GM23338 (cell line): ENCODE data around the gene NEK3. TPM values are rescaled to one million over a fixed set of nuclear protein-coding genes. Genes with fewer than 3 reads are reported as not detected.
"Not testable (repeated sequence)": the region's sequence is repeated elsewhere in the genome, so short reads cannot be mapped to it uniquely, and the experiment has no call there.

Experiments
- ATAC-seq: fragments of 200-7000 bp; cut with Tn5 transposase; 3 replicates; pipeline ENCODE4 v1.9.1; 2020
- DNase-seq: peaks from one replicate; pipeline ENCODE4 v3.0.0-alpha.2; 2015; ENCODE audit warnings: low spot score
- H2AFZ ChIP-seq: fragments of 200-600 bp; sonication (generic); 2 replicates; pipeline ENCODE4 v1.8.0; 2016; ENCODE audit warnings: antibody characterized with exemption, mild to moderate bottlenecking, moderate library complexity
- H3F3A ChIP-seq: fragments of 200-600 bp; sonication (generic); replicated peaks from 2 replicates; pipeline ENCODE4 v1.8.0; 2017; ENCODE audit warnings: antibody characterized with exemption, mixed run types, low read depth
- H3K27ac ChIP-seq: fragments of 200-600 bp; sonication (generic); 2 replicates; pipeline ENCODE4 v1.6.1; 2016; ENCODE audit warnings: low read depth
- H3K27me3 ChIP-seq: fragments of 200-600 bp; sonication (generic); 2 replicates; pipeline ENCODE4 v1.8.0; 2016; ENCODE audit warnings: mild to moderate bottlenecking, mixed run types, moderate library complexity; ENCODE audit not compliant: insufficient read depth
- H3K36me3 ChIP-seq: fragments of 200-600 bp; sonication (generic); 2 replicates; pipeline ENCODE4 v1.8.0; 2016; ENCODE audit warnings: mild to moderate bottlenecking; ENCODE audit not compliant: insufficient read depth
- H3K4me1 ChIP-seq: fragments of 200-600 bp; sonication (generic); 2 replicates; pipeline ENCODE4 v1.8.0; 2016; ENCODE audit warnings: mild to moderate bottlenecking, moderate library complexity; ENCODE audit not compliant: insufficient read depth
- H3K4me2 ChIP-seq: fragments of 200-600 bp; sonication (generic); 2 replicates; pipeline ENCODE4 v1.7.1; 2017; ENCODE audit warnings: mixed run types
- H3K4me3 ChIP-seq: fragments of 200-600 bp; sonication (generic); 2 replicates; pipeline ENCODE4 v1.6.1; 2016; ENCODE audit warnings: mixed run types
- H3K79me2 ChIP-seq: fragments of 200-600 bp; sonication (generic); replicated peaks from 2 replicates; pipeline ENCODE4 v1.8.0; 2017; ENCODE audit warnings: mild to moderate bottlenecking; ENCODE audit not compliant: insufficient read depth
- H3K9me2 ChIP-seq: fragments of 200-600 bp; sonication (generic); 2 replicates; pipeline ENCODE4 v1.8.0; 2017; ENCODE audit not compliant: insufficient read depth
- H4K20me1 ChIP-seq: fragments of 200-600 bp; sonication (generic); replicated peaks from 2 replicates; pipeline ENCODE4 v1.8.0; 2017; ENCODE audit warnings: mild to moderate bottlenecking; ENCODE audit not compliant: insufficient read depth
- H3K27ac Mint-ChIP-seq: 2 replicates; pipeline ENCODE4 v1.8.0; 2020; ENCODE audit warnings: inconsistent platforms, mild to moderate bottlenecking, moderate library complexity, mixed read lengths
- H3K27me3 Mint-ChIP-seq: 3 replicates; pipeline ENCODE4 v1.8.0; 2022; ENCODE audit warnings: low read depth, mild to moderate bottlenecking, moderate library complexity, mixed read lengths, inconsistent platforms; ENCODE audit not compliant: insufficient read depth, poor library complexity
- H3K36me3 Mint-ChIP-seq: 3 replicates; pipeline ENCODE4 v1.8.0; 2021; ENCODE audit warnings: low read depth, mild to moderate bottlenecking, inconsistent platforms, moderate library complexity, mixed read lengths
- H3K4me1 Mint-ChIP-seq: 3 replicates; pipeline ENCODE4 v1.8.0; 2020; ENCODE audit warnings: mild to moderate bottlenecking, inconsistent platforms, mixed read lengths
- H3K4me3 Mint-ChIP-seq: 3 replicates; pipeline ENCODE4 v1.8.0; 2021; ENCODE audit warnings: moderate library complexity, mild to moderate bottlenecking, inconsistent platforms, mixed read lengths
- H3K9me3 Mint-ChIP-seq: 3 replicates; pipeline ENCODE4 v1.8.0; 2020; ENCODE audit warnings: moderate library complexity, mild to moderate bottlenecking, inconsistent platforms, mixed read lengths
- CREB1 ChIP-seq: fragments of 250-450 bp; sonication (Bioruptor Pico); IDR thresholded peaks from 2 replicates; pipeline ENCODE4 v1.5.0; 2020; ENCODE audit warnings: low read depth, mild to moderate bottlenecking, moderate library complexity
- CTCF ChIP-seq, 2 experiments: fragments of 200-600 bp in 1 of 2; sonication (generic) in 1 of 2; conservative IDR thresholded peaks; 2 replicates each; pipeline versions ENCODE4 v1.5.1 to v1.6.1; 2016 to 2017; ENCODE audit warnings: antibody characterized with exemption in 2 of 2, low read depth in 2 of 2, mild to moderate bottlenecking in 2 of 2, moderate library complexity in 1 of 2
- JUNB ChIP-seq: IDR thresholded peaks from one replicate; pipeline ENCODE4 v1.6.1; 2016; ENCODE audit warnings: antibody characterized with exemption; ENCODE audit not compliant: unreplicated experiment
- NANOG ChIP-seq: IDR thresholded peaks from 2 replicates; pipeline ENCODE4 v1.6.1; 2016; ENCODE audit warnings: antibody characterized with exemption, borderline replicate concordance
- POLR2AphosphoS5 ChIP-seq: IDR thresholded peaks from 2 replicates; pipeline ENCODE4 v1.6.1; 2016; ENCODE audit warnings: antibody characterized with exemption, low read depth
- REST ChIP-seq: IDR thresholded peaks from one replicate; pipeline ENCODE4 v1.6.1; 2018; ENCODE audit warnings: antibody characterized with exemption; ENCODE audit not compliant: unreplicated experiment
- STAT1 ChIP-seq: IDR thresholded peaks from one replicate; pipeline ENCODE4 v1.6.1; 2016; ENCODE audit warnings: antibody characterized with exemption; ENCODE audit not compliant: unreplicated experiment
- ZNF114 ChIP-seq: fragments of 250-450 bp; sonication (Bioruptor Pico); IDR thresholded peaks from 2 replicates; pipeline ENCODE4 v1.5.0; 2020; ENCODE audit warnings: mild to moderate bottlenecking, moderate library complexity
- polyA plus RNA-seq: library from polyadenylated mRNA; unstranded; fragments of >200 nt; fragmentation: Nextera tagmentation; extraction: Ambion mirVana; gene quantifications from 2 replicates; pipeline ENCODE4 v1.2.1, GENCODE V29; 2016
- total RNA-seq: library from RNA; depleted of rRNA; stranded (reverse); fragments of >200 nt; shearing (Covaris generic); gene quantifications from 2 replicates; pipeline ENCODE4 v1.2.3, GENCODE V29; 2014
- TF ChIP-seq, protein P1 (sequence below): fragments of 250-450 bp; sonication (Bioruptor Pico); IDR thresholded peaks from 2 replicates; pipeline ENCODE4 v1.5.0; 2020; ENCODE audit warnings: mild to moderate bottlenecking, moderate library complexity

Gene NEK3
- total and polyA plus RNA-seq, 2 experiments from 2014 or later: 26.7 to 26.8 TPM

- not testable (repeated sequence) for H3K4me1 ChIP-seq, H3K4me1 Mint-ChIP-seq, H3K9me3 Mint-ChIP-seq, H3K9me2 ChIP-seq, H4K20me1 ChIP-seq, H3K27ac ChIP-seq, H3K27me3 Mint-ChIP-seq, DNase-seq, H3F3A ChIP-seq, H3K27me3 ChIP-seq, H3K4me3 Mint-ChIP-seq, H3K4me3 ChIP-seq, H2AFZ ChIP-seq, H3K79me2 ChIP-seq, H3K4me2 ChIP-seq, H3K27ac Mint-ChIP-seq, ATAC-seq
- H3K36me3 Mint-ChIP-seq: peaks cover 12% of the 10 kb centered on the region
- H3K36me3 ChIP-seq: peaks cover 13% of the 10 kb centered on the region
Measured at GRCh38 chr13:52163878-52164277, 4.5 kb upstream of the NEK3 start.

DNA sequence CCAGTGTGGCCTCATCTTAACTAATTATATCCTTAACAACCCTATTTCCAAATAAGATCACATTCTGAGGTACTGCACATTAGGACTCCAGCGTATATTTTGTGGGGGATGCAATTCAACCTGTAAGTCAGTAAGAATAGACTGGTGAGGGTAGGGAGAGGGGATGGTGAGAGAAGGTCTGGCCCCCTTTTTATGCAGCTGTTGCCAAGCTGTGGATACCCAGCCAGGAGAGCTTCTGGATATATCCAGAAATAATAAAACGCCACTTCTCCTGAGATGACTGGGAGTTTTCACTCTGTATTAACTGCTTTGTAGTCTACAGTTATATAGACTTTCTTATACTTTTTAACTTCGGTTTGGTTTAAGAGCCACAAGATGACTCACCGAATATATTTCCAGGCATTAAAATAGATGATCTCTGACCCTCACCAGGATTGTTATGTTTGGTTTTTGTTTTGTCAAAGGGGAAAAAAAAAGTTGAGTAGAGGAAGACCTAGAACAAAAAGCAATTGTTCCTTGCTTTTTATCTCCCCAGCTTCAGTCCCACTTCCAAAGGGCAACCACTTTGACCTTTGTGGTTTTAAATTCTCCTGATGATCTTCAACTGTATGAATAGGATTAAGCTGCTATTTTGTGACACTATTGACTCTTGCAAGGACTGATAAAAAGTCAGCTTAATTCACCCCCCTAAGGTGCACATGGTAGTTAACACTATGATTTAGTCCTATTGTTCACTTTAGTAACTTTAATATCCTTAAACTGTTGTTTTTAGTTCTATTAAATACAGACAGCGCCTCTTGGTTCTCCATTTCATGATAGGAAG lies 3.1 kb upstream of the NEK3 start:
- Histone ChIP-seq H3K79me2 (peaks cover 3% of the 10 kb centered on the region; the same call in 1 of the 2 replicates), H4K20me1 (no peaks in the 10 kb centered on the region), H2AFZ (no peak overlapping the region), H3K9me2 (no peaks in the 10 kb centered on the region), H3K36me3 (0 out of 2 replicates have a peak, but pooled peaks cover 6% of the 10 kb centered on the region), H3K4me2 (no peak overlapping the region), H3F3A (no peaks in the 10 kb centered on the region), H3K4me1 (peaks cover 12% of the 10 kb centered on the region), H3K27me3 (peaks cover 7% of the 10 kb centered on the region), H3K4me3 (no peak overlapping the region), H3K27ac (no peak overlapping the region)
- Mint-ChIP-seq H3K27ac (no peak overlapping the region), H3K4me3 (no peak overlapping the region), H3K9me3 (peaks cover 6% of the 10 kb centered on the region), H3K27me3 (peaks cover 9% of the 10 kb centered on the region), H3K36me3 (peaks cover 8% of the 10 kb centered on the region), H3K4me1 (peaks cover 14% of the 10 kb centered on the region; the same call in 2 of the 3 replicates)
- ATAC-seq (no peak), DNase-seq (no peak)
- TF ChIP-seq ZNF114 (CRISPR knock-in tag) (no peak), CREB1 (CRISPR knock-in tag) (no peak), NANOG (no peak), REST (no peak), POLR2AphosphoS5 (no peak), CTCF (conservative IDR thresholded peaks at IDR 0.05; ENCODE audit: low read depth in 2 of 2) (no peak), JUNB (no peak), STAT1 (no peak)
- TF ChIP-seq, protein P1, sequence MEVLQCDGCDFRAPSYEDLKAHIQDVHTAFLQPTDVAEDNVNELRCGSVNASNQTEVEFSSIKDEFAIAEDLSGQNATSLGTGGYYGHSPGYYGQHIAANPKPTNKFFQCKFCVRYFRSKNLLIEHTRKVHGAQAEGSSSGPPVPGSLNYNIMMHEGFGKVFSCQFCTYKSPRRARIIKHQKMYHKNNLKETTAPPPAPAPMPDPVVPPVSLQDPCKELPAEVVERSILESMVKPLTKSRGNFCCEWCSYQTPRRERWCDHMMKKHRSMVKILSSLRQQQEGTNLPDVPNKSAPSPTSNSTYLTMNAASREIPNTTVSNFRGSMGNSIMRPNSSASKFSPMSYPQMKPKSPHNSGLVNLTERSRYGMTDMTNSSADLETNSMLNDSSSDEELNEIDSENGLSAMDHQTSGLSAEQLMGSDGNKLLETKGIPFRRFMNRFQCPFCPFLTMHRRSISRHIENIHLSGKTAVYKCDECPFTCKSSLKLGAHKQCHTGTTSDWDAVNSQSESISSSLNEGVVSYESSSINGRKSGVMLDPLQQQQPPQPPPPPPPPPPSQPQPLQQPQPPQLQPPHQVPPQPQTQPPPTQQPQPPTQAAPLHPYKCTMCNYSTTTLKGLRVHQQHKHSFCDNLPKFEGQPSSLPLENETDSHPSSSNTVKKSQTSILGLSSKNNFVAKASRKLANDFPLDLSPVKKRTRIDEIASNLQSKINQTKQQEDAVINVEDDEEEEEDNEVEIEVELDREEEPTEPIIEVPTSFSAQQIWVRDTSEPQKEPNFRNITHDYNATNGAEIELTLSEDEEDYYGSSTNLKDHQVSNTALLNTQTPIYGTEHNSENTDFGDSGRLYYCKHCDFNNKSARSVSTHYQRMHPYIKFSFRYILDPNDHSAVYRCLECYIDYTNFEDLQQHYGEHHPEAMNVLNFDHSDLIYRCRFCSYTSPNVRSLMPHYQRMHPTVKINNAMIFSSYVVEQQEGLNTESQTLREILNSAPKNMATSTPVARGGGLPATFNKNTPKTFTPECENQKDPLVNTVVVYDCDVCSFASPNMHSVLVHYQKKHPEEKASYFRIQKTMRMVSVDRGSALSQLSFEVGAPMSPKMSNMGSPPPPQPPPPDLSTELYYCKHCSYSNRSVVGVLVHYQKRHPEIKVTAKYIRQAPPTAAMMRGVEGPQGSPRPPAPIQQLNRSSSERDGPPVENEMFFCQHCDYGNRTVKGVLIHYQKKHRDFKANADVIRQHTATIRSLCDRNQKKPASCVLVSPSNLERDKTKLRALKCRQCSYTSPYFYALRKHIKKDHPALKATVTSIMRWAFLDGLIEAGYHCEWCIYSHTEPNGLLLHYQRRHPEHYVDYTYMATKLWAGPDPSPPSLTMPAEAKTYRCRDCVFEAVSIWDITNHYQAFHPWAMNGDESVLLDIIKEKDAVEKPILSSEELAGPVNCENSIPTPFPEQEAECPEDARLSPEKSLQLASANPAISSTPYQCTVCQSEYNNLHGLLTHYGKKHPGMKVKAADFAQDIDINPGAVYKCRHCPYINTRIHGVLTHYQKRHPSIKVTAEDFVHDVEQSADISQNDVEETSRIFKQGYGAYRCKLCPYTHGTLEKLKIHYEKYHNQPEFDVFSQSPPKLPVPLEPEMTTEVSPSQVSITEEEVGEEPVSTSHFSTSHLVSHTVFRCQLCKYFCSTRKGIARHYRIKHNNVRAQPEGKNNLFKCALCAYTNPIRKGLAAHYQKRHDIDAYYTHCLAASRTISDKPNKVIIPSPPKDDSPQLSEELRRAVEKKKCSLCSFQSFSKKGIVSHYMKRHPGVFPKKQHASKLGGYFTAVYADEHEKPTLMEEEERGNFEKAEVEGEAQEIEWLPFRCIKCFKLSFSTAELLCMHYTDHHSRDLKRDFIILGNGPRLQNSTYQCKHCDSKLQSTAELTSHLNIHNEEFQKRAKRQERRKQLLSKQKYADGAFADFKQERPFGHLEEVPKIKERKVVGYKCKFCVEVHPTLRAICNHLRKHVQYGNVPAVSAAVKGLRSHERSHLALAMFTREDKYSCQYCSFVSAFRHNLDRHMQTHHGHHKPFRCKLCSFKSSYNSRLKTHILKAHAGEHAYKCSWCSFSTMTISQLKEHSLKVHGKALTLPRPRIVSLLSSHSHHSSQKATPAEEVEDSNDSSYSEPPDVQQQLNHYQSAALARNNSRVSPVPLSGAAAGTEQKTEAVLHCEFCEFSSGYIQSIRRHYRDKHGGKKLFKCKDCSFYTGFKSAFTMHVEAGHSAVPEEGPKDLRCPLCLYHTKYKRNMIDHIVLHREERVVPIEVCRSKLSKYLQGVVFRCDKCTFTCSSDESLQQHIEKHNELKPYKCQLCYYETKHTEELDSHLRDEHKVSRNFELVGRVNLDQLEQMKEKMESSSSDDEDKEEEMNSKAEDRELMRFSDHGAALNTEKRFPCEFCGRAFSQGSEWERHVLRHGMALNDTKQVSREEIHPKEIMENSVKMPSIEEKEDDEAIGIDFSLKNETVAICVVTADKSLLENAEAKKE (CRISPR knock-in tag): no peak
